Spleen (tissue), 11 donors: ENCODE measurements around the gene FSTL1. TPM values are rescaled to one million over a fixed set of nuclear protein-coding genes. Genes with fewer than 3 reads are reported as not detected.

ENCODE experiments used
- DNase-seq: peaks from one replicate; pipeline ENCODE4 v3.0.0-alpha.2; 2020
- H3K27ac ChIP-seq, 8 donors: fragments of 200-600 bp; sonication (generic) in 7 of 8; 1 replicate in 4 of 8; 2 replicates in 4 of 8; pipeline versions ENCODE4 v1.5.0 to v1.8.0; 2016 to 2021; ENCODE audit warnings: inconsistent platforms in 4 of 8, mild to moderate bottlenecking in 4 of 8, moderate library complexity in 1 of 8
- H3K27me3 ChIP-seq, 7 donors: fragments of 200-600 bp; sonication (generic) in 6 of 7; replicated peaks in 1 of 7; 1 replicate in 4 of 7; 2 replicates in 3 of 7; pipeline versions ENCODE4 v1.5.0 to v1.8.0; 2016 to 2021; ENCODE audit warnings: inconsistent platforms in 3 of 7, mild to moderate bottlenecking in 1 of 7
- H3K36me3 ChIP-seq, 6 donors: fragments of 200-600 bp; sonication (generic) in 5 of 6; 1 replicate in 4 of 6; 2 replicates in 2 of 6; pipeline versions ENCODE4 v1.5.0 to v1.8.0; 2016 to 2021; ENCODE audit warnings: inconsistent platforms in 2 of 6
- H3K4me1 ChIP-seq, 6 donors: fragments of 200-600 bp; sonication (generic) in 5 of 6; 1 replicate in 3 of 6; 2 replicates in 3 of 6; pipeline versions ENCODE4 v1.5.0 to v1.8.0; 2016 to 2021; ENCODE audit warnings: inconsistent platforms in 3 of 6
- H3K4me3 ChIP-seq, 8 donors: fragments of 200-600 bp; sonication (generic) in 7 of 8; 1 replicate in 4 of 8; 2 replicates in 4 of 8; pipeline versions ENCODE4 v1.5.0 to v1.8.0; 2016 to 2021; ENCODE audit warnings: inconsistent platforms in 4 of 8, mild to moderate bottlenecking in 4 of 8, moderate library complexity in 2 of 8
- H3K9me3 ChIP-seq, 8 donors: fragments of 200-600 bp; sonication (generic) in 7 of 8; 1 replicate in 4 of 8; 2 replicates in 4 of 8; pipeline versions ENCODE4 v1.5.0 to v1.8.0; 2016 to 2021; ENCODE audit warnings: inconsistent platforms in 4 of 8
- CTCF ChIP-seq, 11 experiments: fragments of 200-600 bp in 7 of 11; fragments of 450-650 bp in 4 of 11; sonication (generic) in 4 of 11; IDR thresholded peaks in 8 of 11; conservative IDR thresholded peaks in 3 of 11; 1 replicate in 7 of 11; 2 replicates in 4 of 11; pipeline versions ENCODE4 v1.4.0 to v1.8.0; 2016 to 2021; ENCODE audit warnings: antibody characterized with exemption in 11 of 11, inconsistent platforms in 4 of 11, mild to moderate bottlenecking in 1 of 11
- POLR2A ChIP-seq, 3 donors: fragments of 450-650 bp; IDR thresholded peaks; one replicate each; pipeline ENCODE4 v1.5.1; 2017; ENCODE audit warnings: antibody characterized with exemption in 3 of 3, mild to moderate bottlenecking in 1 of 3
- POLR2AphosphoS5 ChIP-seq, 3 donors: sonication (generic); formaldehyde crosslinking; IDR thresholded peaks; one replicate each; pipeline ENCODE4 v1.5.1; 2017; ENCODE audit warnings: antibody characterized with exemption in 3 of 3
- WGBS, 5 donors: extraction: QIAGEN DNeasy Blood & Tissue Kit in 3 of 5; methylation state at CpG; one replicate each; pipeline versions ENCODE4 v1.1.5 to v1.1.7; 2013 to 2018; 5-methylcytosine and 5-hydroxymethylcytosine counted together
- intact Hi-C: fragments of 100-400 bp; cut with DNase I; formaldehyde crosslinking; loops from one replicate; pipeline ENCODE4 v1.15.0; 2023; ENCODE audit warnings: low total_unique reads
- polyA plus RNA-seq, 3 donors: library from polyadenylated mRNA; stranded (reverse); fragments of 200-250 nt; gene quantifications; one replicate each; pipeline ENCODE4 v1.2.1, GENCODE V29; 2013
- total RNA-seq, 7 donors: library from RNA; depleted of rRNA in 3 of 7; stranded (reverse); fragments of >200 nt in 3 of 7; fragmentation: NEBNext Ultra II Directional in 4 of 7; extraction: Animal tissue kit (Norgen Biotek cat#: 25700) in 4 of 7; gene quantifications; one replicate each; pipeline versions ENCODE4 v1.1.0 to v1.2.1, GENCODE V29; 2016 to 2021
- donor health status: healthy with polysubstance abuse.
- donor health status: DM: no; HTN: no; CAD: no; lungs with moderate emphysema.
- donor health status: DM: no; HTN: no; CAD: no.
- donor health status: Bipolar disorder and iron deficiency.
- donor health status: healthy.
- donor health status: DM: no; HTN: no; CAD: no.
- donor health status: DM: yes; HTN: yes; CAD: no.

FSTL1 gene
- total and polyA plus RNA-seq, 10 donors, result 6.7 to 228 (median 99.3) TPM

GRCh38 chr3:120425572-120426250 is 25.1 kb downstream of the FSTL1 start:
- H3K4me1 ChIP-seq, result peaks cover 0 to 32% (median 11%) of the 10 kb centered on the region in 6 donors
- peak overlapping the region in 3 of 8 donors; percentile 20 to 40 (median 36) for H3K27ac ChIP-seq
- H3K4me3 ChIP-seq, result no peak overlapping the region
- 53 to 75% (median 68%) methylated on average over 1 of the region's 1 CpG for WGBS, 5 donors
- no peak for DNase-seq
- peaks cover 0 to 5% (median 0%) of the 10 kb centered on the region in 7 donors for H3K27me3 ChIP-seq
- no peaks in the 10 kb centered on the region for H3K9me3 ChIP-seq
- peaks cover 0 to 2% (median 0%) of the 10 kb centered on the region in 6 donors for H3K36me3 ChIP-seq
- intact Hi-C loops, result loop anchor here (10.0 kb wide), 1 partner anchor 129 kb away; no protein-coding TSS in a partner anchor
- TF ChIP-seq POLR2AphosphoS5 (IDR thresholded peaks at IDR 0.05) (no peak), CTCF (IDR thresholded peaks at IDR 0.05 in 8 of 11, conservative IDR thresholded peaks at IDR 0.05 in 3 of 11) (no peak), POLR2A (IDR thresholded peaks at IDR 0.05) (no peak)

DNA sequence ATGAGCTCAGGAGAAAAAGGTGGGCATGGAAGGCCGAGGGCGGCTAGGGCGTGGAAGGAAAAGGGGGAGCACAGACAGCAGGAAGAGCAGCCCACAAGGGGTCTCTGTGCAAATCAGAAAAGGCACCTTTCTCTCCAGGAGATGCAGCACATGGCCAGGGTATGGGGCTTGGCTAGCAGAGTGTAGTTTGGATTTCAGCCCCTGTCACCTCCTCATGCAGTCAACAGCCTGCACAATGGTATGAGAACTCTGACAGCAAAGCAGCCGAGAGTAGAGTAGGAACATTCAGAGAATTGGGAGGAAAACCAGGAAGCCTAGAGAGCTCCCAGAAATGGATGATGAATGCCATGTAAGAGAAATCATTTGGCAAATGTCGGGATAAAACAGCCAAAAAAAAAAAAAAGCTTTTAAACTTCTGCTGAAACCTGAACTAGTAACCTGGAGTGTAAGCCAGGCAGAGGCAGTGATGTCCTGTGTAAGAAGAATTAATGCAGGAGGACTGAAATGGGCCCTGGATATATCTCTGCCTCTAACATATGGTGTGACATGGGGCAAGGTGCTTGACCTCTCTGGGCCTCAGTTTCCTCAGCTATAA is 25.7 kb downstream of the FSTL1 start:
- no peaks in the 10 kb centered on the region for H3K9me3 ChIP-seq
- intact Hi-C loops, result loop anchor here (10.0 kb wide), 1 partner anchor 130 kb away; no protein-coding TSS in a partner anchor
- H3K4me3 ChIP-seq, result no peak overlapping the region
- no peak for DNase-seq
- no peaks in the 10 kb centered on the region for H3K36me3 ChIP-seq
- 66 to 85% (median 69%) methylated on average over 5 of the region's 5 CpGs for WGBS, 5 donors
- peak overlapping the region in 2 of 8 donors; percentile 8 to 18 for H3K27ac ChIP-seq
- H3K4me1 ChIP-seq, result peaks cover 0 to 36% (median 13%) of the 10 kb centered on the region in 6 donors
- H3K27me3 ChIP-seq, result peaks cover 0 to 5% (median 0%) of the 10 kb centered on the region in 7 donors
- TF ChIP-seq POLR2A (IDR thresholded peaks at IDR 0.05) (no peak), POLR2AphosphoS5 (IDR thresholded peaks at IDR 0.05) (no peak), CTCF (IDR thresholded peaks at IDR 0.05 in 8 of 11, conservative IDR thresholded peaks at IDR 0.05 in 3 of 11) (no peak)

DNA sequence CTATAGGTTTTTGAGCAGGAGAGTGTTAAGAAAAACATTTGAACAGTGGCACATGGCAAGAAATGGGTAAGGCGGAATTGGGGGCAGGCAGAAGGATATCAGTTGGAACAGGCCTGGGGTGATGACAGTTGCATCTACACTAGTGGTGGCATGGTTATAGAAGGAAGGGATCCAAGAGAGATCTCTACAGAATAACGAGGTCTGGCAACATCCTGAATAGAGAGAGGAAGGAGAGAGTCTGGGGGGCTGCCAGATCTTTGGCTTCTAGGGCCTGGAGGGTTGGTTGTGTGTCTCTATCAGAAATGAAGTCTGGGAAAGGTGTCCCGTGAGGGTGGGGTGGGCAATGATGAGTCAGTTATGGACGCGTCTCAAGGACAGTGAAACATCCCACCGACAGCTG is 26.3 kb downstream of the FSTL1 start:
- Histone ChIP-seq H3K36me3 (no peaks in the 10 kb centered on the region), H3K9me3 (no peaks in the 10 kb centered on the region), H3K27me3 (peaks cover 0 to 5% (median 0%) of the 10 kb centered on the region in 7 donors), H3K4me3 (no peak overlapping the region), H3K27ac (peak overlapping the region in 1 of 8 donors; percentile 8), H3K4me1 (peaks cover 0 to 36% (median 13%) of the 10 kb centered on the region in 6 donors)
- WGBS, 5 donors, result 75 to 80% (median 77%) methylated on average over 6 of the region's 6 CpGs
- intact Hi-C loops, result loop anchor here (10.0 kb wide), 1 partner anchor 130 kb away; no protein-coding TSS in a partner anchor
- TF ChIP-seq POLR2A (IDR thresholded peaks at IDR 0.05) (no peak), CTCF (IDR thresholded peaks at IDR 0.05 in 8 of 11, conservative IDR thresholded peaks at IDR 0.05 in 3 of 11) (no peak), POLR2AphosphoS5 (IDR thresholded peaks at IDR 0.05) (no peak)
- DNase-seq, result no peak

DNA sequence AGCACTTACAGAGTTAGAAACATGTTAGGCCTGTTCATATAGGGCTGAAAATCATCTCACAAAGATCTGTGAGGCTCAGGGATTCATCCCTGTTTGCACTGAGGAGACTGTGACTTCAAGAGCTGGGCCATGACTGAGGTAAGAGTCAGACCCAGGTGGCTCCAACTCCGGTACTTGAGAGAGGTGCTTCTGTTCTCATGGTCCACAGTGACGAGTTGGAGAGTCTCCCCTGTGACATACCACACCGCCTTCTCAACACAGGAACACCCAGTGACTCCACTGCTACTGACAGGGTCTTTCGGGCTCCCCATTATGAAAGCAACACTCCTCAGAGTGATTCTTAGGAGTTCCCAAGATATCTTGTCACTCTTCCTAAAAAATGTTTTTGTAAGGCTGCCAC is 27.4 kb downstream of the FSTL1 start:
- Histone ChIP-seq H3K9me3 (no peaks in the 10 kb centered on the region), H3K36me3 (no peaks in the 10 kb centered on the region), H3K4me1 (peaks cover 5 to 45% (median 20%) of the 10 kb centered on the region in 6 donors), H3K27ac (no peak overlapping the region), H3K27me3 (peaks cover 0 to 5% (median 0%) of the 10 kb centered on the region in 7 donors), H3K4me3 (no peak overlapping the region)
- intact Hi-C loops, result loop anchor here (10.0 kb wide), 1 partner anchor 131 kb away; no protein-coding TSS in a partner anchor
- no peak for TF ChIP-seq POLR2A (IDR thresholded peaks at IDR 0.05)
- TF ChIP-seq CTCF (IDR thresholded peaks at IDR 0.05 in 8 of 11, conservative IDR thresholded peaks at IDR 0.05 in 3 of 11), result no peak
- no peak for DNase-seq
- 87 to 95% (median 91%) methylated on average over 4 of the region's 4 CpGs for WGBS, 5 donors
